IPS-20b (cell line): ENCODE results near the gene NAGLU.
"Not testable (repeated sequence)": the region's sequence is repeated elsewhere in the genome, so short reads cannot be mapped to it uniquely, and the experiment has no call there.

Experiments used
- H3K27ac ChIP-seq: one replicate; pipeline ENCODE4 v1.5.1; 2013; ENCODE audit warnings: low read length
- H3K27me3 ChIP-seq: 2 replicates; pipeline ENCODE4 v1.6.1; 2013; ENCODE audit warnings: mild to moderate bottlenecking, low read length, inconsistent platforms; ENCODE audit not compliant: insufficient read depth
- H3K36me3 ChIP-seq: 2 replicates; pipeline ENCODE4 v1.6.1; 2013; ENCODE audit warnings: low read depth, mild to moderate bottlenecking, inconsistent platforms, low read length, moderate library complexity; ENCODE audit not compliant: insufficient read depth
- H3K4me1 ChIP-seq: 2 replicates; pipeline ENCODE4 v1.6.1; 2013; ENCODE audit warnings: mild to moderate bottlenecking, control low read depth, inconsistent platforms, low read length, moderate library complexity; ENCODE audit not compliant: insufficient read depth
- H3K4me3 ChIP-seq: 2 replicates; pipeline ENCODE4 v1.5.1; 2013; ENCODE audit warnings: mild to moderate bottlenecking, low read length, inconsistent platforms
- H3K9ac ChIP-seq: 2 replicates; pipeline ENCODE4 v1.6.1; 2013; ENCODE audit warnings: low read depth, mild to moderate bottlenecking, inconsistent platforms, low read length, moderate library complexity
- H3K9me3 ChIP-seq: 2 replicates; pipeline ENCODE4 v1.6.1; 2013; ENCODE audit warnings: mild to moderate bottlenecking, low read depth, low read length, inconsistent platforms; ENCODE audit not compliant: insufficient read depth

Gene NAGLU

GRCh38 chr17:42537156-42537805 lies 1.2 kb downstream of the NAGLU start:
- Histone ChIP-seq H3K4me1 (peaks cover 7% of the 10 kb centered on the region; the same call in 1 of the 2 replicates), H3K9ac (peak overlapping the region; percentile 80; the same call in 1 of the 2 replicates), H3K36me3 (peaks cover 22% of the 10 kb centered on the region), H3K9me3 (no peaks in the 10 kb centered on the region), H3K27ac (no peak overlapping the region), H3K4me3 (peak overlapping the region; percentile 89), H3K27me3 (no peaks in the 10 kb centered on the region; the same call in 1 of the 2 replicates)

GRCh38 chr17:42537826-42538451 lies 1.9 kb downstream of the NAGLU start:
- H3K9me3 ChIP-seq, result no peaks in the 10 kb centered on the region
- no peak overlapping the region for H3K27ac ChIP-seq
- H3K9ac ChIP-seq, result no peak overlapping the region
- no peak overlapping the region for H3K4me3 ChIP-seq
- peaks cover 7% of the 10 kb centered on the region; the same call in 1 of the 2 replicates for H3K4me1 ChIP-seq
- no peaks in the 10 kb centered on the region; the same call in 1 of the 2 replicates for H3K27me3 ChIP-seq
- H3K36me3 ChIP-seq, result peaks cover 29% of the 10 kb centered on the region

GRCh38 chr17:42538482-42538881 lies 2.4 kb downstream of the NAGLU start:
- peaks cover 34% of the 10 kb centered on the region for H3K36me3 ChIP-seq
- H3K27ac ChIP-seq, result no peak overlapping the region
- no peak overlapping the region for H3K4me3 ChIP-seq
- H3K27me3 ChIP-seq, result no peaks in the 10 kb centered on the region; the same call in 1 of the 2 replicates
- peaks cover 7% of the 10 kb centered on the region; the same call in 1 of the 2 replicates for H3K4me1 ChIP-seq
- no peak overlapping the region for H3K9ac ChIP-seq
- no peaks in the 10 kb centered on the region for H3K9me3 ChIP-seq

- H3K27me3 ChIP-seq, H3K9ac ChIP-seq, H3K4me1 ChIP-seq, H3K4me3 ChIP-seq, H3K27ac ChIP-seq, H3K9me3 ChIP-seq: not testable (repeated sequence)
- H3K36me3 ChIP-seq, result peaks cover 41% of the 10 kb centered on the region
Observed at GRCh38 chr17:42540558-42540957, 4.5 kb downstream of the NAGLU start.

GRCh38 chr17:42541041-42541833 lies 5.2 kb downstream of the NAGLU start:
- Histone ChIP-seq H3K27ac (no peak overlapping the region), H3K36me3 (peaks cover 41% of the 10 kb centered on the region), H3K9me3 (no peaks in the 10 kb centered on the region), H3K27me3 (no peaks in the 10 kb centered on the region), H3K4me1 (0 out of 2 replicates have a peak, but pooled peaks cover 3% of the 10 kb centered on the region), H3K9ac (no peak overlapping the region), H3K4me3 (no peak overlapping the region)

GRCh38 chr17:42543190-42544079 lies 7.4 kb downstream of the NAGLU start:
- peaks cover 41% of the 10 kb centered on the region for H3K36me3 ChIP-seq
- no peaks in the 10 kb centered on the region for H3K4me1 ChIP-seq
- no peaks in the 10 kb centered on the region for H3K9me3 ChIP-seq
- no peak overlapping the region for H3K9ac ChIP-seq
- H3K27ac ChIP-seq, result no peak overlapping the region
- H3K4me3 ChIP-seq, result no peak overlapping the region
- H3K27me3 ChIP-seq, result no peaks in the 10 kb centered on the region

- Histone ChIP-seq H3K27ac (no peak overlapping the region), H3K4me3 (no peak overlapping the region), H3K9ac (no peak overlapping the region), H3K4me1 (no peaks in the 10 kb centered on the region), H3K9me3 (no peaks in the 10 kb centered on the region), H3K36me3 (peaks cover 30% of the 10 kb centered on the region), H3K27me3 (peaks cover 6% of the 10 kb centered on the region; the same call in 1 of the 2 replicates)
Observed at GRCh38 chr17:42544874-42545283, 8.8 kb downstream of the NAGLU start.

- H3K9me3 ChIP-seq, H3K4me1 ChIP-seq, H3K27me3 ChIP-seq, H3K9ac ChIP-seq, H3K27ac ChIP-seq, H3K4me3 ChIP-seq: not testable (repeated sequence)
- peaks cover 27% of the 10 kb centered on the region for H3K36me3 ChIP-seq
Observed at GRCh38 chr17:42545755-42546505, 9.9 kb downstream of the NAGLU start.

GRCh38 chr17:42547001-42547461 lies 11.0 kb downstream of the NAGLU start:
- 0 out of 2 replicates have a peak, but pooled peaks cover 19% of the 10 kb centered on the region for H3K36me3 ChIP-seq
- H3K27me3 ChIP-seq, result peaks cover 6% of the 10 kb centered on the region; the same call in 1 of the 2 replicates
- no peaks in the 10 kb centered on the region for H3K9me3 ChIP-seq
- H3K4me3 ChIP-seq, result no peak overlapping the region
- H3K27ac ChIP-seq, result no peak overlapping the region
- H3K9ac ChIP-seq, result no peak overlapping the region
- H3K4me1 ChIP-seq, result no peaks in the 10 kb centered on the region

- no peak overlapping the region for H3K9ac ChIP-seq
Observed at GRCh38 chr17:42547698-42548069, 11.6 kb downstream of the NAGLU start.

More at GRCh38 chr17:42547698-42548069, 11.6 kb downstream of the NAGLU start:
- Histone ChIP-seq H3K9me3 (no peaks in the 10 kb centered on the region), H3K4me1 (no peaks in the 10 kb centered on the region), H3K27me3 (peaks cover 6% of the 10 kb centered on the region; the same call in 1 of the 2 replicates), H3K4me3 (peak overlapping the region; percentile 66; the same call in 1 of the 2 replicates), H3K36me3 (0 out of 2 replicates have a peak, but pooled peaks cover 14% of the 10 kb centered on the region), H3K27ac (no peak overlapping the region)
